Skeletal muscle cell (primary cell): Measurements from ENCODE around the gene FIS1.

Experiments
- DNase-seq: peaks from one replicate; pipeline ENCODE4 v3.0.0-alpha.2; 2010; ENCODE audit warnings: low read depth
- H3K4me3 ChIP-seq: 2 replicates; pipeline ENCODE4 v1.5.1; 2011; ENCODE audit warnings: low read depth, mild to moderate bottlenecking, control low read depth, low read length, moderate library complexity

FIS1 gene

DNA sequence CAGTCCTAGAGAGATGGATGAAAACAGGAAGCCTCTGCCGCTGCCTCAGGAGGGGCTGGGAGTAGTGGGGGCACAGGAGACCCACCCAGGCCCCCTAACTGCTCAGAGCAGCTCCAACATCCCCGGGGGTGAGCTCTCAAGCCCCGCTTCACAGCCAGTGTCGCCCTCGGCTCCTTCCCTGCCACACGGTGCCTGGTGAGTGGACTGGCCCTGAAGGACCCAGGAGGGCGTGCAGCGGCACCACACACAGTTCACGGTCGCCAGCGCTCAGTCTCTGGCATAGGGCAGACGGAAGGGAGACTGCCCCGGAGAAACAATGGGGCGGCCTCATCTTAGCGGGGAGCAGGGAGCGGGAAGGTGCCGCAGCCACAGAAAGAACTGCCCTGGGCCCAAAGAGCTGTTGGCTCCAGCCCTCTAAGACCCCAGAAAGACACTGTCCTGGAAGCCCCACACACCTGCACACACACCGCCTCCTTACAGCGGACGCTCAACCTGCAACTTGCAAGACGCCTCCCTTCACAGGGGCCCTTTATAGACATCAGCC lies 8.5 kb downstream of the FIS1 start:
- H3K4me3 ChIP-seq, result no peak overlapping the region
- DNase-seq, result no peak

DNA sequence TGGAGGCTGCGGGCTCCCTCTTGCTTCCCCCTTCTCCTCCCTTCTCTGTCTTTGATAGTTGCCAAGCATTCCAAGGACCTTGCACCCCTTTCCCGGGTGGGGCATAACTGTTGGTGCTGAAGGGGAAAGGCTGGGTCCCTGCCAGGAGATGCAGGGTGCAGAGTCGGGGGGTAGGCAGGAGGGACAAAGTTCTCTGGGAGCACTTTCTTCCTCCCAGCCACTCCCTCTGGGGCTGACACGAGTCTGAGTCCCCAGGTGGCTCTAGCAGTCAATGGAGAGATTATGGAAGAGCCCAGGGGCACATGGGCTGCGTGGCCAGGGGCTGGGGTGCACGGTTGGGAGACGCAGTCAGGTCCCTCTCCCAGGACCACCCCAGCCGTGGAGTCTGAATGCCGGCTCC lies 9.4 kb downstream of the FIS1 start:
- no peak overlapping the region for H3K4me3 ChIP-seq
- DNase-seq, result no peak

DNA sequence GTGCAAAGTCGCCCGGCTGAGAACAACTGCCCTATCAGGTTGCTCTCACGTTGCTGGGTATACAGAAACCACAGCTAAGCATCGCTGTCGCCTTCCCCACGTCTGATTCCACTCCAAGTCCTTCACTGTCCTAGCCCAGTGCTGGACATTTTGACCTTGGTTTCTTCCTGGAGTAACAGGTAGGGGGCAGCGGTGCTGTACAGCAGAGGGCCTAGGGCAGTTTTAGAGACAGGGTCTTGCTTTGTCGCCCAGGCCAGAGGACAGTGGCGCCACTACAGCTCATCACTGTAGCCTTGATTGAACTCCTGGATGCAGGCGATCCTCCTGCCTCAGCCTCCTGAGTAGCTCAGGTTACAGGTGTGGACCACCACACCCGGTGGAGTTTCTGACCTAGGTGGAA lies 9.8 kb downstream of the FIS1 start:
- no peak for DNase-seq
- H3K4me3 ChIP-seq, result no peak overlapping the region

DNA sequence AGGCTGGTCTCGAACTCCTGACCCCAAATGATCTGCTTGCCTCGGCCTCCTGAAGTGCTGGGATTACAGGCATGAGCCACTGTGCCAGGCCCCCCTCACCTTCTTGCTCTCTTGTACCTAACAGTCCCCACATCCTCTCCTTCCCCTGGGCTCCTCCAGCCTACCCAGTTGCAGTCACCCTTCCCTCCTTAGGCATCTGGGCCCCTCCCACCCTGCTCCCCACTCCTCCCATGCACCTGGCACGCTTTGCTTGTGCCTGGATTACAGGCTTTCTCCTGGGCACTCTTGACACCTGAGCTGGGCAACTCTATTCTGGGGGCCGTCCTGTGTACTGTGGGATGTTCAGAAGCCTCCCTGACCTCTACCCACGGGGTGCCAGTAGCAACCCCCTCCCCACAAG lies 10.2 kb downstream of the FIS1 start:
- no peak overlapping the region for H3K4me3 ChIP-seq
- DNase-seq, result no peak

DNA sequence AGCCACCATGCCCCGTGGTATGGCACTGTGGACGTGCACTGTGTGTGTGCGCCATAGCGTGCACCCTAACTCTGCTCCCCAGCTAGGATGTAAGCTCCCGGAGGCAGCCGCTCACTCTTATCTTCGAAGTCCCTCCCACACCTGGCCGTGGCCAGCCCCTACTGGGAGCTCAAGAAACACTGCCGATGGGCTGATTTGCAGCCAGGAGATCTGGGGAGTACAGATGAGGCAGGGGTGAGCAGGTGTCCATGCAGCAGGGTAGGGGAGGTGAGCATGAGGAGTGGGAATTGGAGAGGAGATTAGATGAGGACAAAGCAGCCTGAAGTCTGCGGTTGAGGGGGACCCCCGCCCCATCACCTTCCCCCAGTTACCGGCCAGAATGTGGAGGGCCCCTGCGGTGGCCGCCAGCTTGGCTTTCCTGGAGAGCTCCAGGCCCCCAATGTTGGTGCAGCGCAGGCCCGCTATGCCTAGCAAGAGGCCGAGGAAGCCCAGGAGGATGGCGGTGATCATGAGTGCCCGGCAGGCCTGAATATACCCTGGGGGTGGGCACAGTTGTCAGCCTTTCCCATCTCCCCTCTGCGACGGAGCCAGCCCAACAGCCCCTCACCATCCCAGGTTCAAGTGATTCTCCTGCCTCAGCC lies 10.9 kb downstream of the FIS1 start:
- no peak overlapping the region for H3K4me3 ChIP-seq
- no peak for DNase-seq

DNA sequence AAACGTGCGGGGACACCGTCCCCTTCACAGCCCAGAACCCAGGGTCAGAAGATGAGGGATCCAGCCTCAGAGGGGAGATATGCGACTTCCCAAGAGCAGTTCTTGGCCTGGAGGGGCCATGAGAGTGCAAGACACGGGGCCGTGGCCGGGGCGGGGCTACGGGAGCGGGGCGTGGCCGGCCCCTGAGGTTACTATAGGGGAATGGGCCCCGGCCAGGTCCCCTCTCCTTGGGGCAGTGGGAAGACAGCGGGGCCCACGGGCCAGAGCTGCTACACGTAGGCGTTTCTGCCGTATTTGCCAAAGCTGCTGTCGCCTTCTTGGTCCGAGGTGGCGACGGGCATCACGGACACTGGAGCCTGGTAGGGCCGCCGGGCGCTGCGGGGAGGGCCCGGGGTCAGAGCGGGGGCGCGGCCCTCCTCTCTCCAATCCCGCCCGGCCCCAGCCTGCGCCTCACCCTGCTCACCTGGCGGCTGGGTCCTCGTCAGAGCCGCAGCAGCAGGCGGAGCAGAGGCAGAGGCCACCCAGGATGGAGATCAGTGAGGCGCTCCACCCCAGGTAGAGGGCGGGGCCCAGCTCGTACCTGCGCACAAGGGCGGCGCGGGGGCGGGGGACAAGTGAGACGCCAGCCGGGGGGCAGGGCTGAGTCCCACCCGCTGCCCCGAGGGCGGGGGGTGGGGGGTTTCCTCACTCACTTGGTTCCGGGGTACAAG lies 12.6 kb downstream of the FIS1 start:
- peak overlapping the region; percentile 9 for H3K4me3 ChIP-seq
- no peak for DNase-seq

DNA sequence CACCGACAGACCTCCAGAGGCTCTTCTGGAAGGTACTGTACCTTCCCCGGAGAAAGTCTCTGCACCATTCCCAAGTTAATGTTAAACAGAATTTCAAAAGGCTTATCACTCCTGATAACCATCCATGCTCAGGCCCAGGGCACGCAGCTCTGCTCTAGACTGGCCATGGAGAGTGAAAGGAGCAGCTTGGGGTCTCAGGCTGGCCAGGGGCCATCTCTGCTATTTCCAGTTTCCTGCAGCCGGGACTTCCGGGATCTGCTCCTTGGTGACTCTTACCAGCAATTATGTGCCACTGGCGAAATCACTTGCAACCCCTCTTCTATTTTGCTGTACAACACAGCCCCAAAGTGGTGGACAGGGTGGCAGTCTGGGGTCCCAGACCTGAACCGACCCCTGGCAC lies 13.2 kb downstream of the FIS1 start:
- H3K4me3 ChIP-seq, result no peak overlapping the region
- no peak for DNase-seq

DNA sequence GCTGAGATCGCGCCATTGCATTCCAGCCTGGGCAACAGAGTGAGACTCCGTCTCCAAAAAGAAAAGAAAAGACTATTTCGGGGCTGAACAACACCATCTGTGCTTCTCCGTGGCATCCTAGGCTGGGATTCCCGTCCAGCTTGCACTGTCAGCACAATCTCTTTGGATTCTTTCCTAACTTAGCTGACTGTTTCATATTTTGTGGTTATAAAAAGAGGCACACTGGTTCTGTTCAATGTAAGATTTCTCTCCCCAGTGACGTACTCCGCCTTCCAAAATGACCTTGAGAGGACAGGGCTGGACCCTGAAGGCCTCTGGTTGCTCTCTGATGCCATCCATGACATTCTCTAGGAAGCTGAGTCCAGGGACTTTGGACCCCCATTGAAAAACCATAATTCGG lies 18.2 kb downstream of the FIS1 start:
- H3K4me3 ChIP-seq, result no peak overlapping the region
- DNase-seq, result no peak

DNA sequence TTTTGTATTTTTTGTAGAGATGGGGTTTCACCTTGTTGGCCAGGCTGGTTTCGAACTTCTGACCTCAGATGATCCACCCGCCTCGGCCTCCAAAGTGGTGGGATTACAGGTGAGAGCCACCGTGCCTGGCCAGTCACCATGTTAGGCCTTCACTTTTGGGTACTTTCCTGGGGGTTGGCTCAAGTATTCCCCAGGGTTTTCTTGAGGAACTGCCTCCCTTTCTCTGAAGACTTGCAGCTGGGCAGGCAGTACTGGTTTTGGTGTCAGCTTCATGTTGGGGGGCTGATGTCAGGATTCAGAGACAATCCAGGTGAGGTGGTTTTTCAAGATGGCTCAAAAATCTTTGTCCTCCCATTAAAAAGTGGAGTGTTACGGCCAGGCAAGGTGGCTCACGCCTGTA lies 19.2 kb downstream of the FIS1 start:
- H3K4me3 ChIP-seq, result no peak overlapping the region
- no peak for DNase-seq

DNA sequence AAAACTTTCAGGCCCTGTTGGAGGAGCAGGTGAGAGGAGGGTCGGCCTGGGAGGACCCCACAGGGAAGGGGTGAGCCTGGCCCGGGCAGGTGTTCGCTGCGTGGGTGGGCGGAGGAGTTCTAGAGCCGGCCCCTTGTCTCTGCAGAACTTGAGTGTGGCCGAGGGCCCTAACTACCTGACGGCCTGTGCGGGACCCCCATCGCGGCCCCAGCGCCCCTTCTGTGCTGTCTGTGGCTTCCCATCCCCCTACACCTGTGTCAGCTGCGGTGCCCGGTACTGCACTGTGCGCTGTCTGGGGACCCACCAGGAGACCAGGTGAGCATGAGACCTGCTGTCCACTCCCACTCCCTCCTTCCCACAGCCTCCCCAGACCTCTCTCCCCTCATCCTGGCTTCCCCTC lies 21.4 kb downstream of the FIS1 start:
- no peak overlapping the region for H3K4me3 ChIP-seq
- no peak for DNase-seq

DNA sequence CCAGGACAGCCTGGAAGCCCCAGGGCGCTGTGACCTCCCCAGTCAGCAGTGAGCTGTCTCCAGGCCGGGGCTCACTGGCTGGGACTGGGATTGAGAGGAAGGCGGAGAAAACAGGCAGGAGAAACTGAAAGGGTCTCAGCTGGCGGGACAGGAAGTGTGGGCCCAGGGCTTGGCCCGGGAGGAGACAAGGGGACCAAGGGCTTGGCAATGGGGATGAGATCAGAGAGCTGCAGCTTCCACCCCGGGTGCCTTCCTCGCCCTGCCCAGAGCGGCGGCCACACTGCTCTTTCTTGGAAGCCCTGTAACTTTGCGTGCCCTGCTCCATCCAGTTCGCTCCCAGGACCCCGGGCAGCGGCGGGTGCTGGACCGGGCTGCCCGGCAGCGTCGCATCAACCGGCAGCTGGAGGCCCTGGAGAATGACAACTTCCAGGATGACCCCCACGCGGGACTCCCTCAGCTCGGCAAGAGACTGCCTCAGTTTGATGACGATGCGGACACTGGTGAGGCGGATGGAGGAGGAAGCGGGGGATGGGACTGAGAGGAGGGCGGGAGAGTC lies 22.5 kb downstream of the FIS1 start:
- no peak overlapping the region for H3K4me3 ChIP-seq
- no peak for DNase-seq

DNA sequence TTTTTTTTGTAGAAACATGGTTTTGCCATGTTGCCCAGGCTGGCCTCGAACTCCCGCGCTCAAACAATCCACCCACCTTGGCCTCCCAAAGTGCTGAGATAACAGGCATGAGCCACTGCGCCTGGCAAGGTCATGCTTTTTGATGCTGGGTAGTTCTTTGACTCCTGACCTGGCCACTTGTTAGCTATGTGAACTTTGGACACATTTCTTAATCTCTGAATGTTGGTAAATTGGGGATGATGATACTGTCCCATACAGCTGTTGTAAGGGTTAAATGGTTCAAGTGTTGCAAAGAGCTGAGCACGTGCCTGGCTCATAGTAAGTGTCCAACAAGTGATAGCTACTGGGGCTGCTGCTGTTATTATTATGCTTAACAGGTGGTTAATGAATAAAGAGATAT lies 24.6 kb downstream of the FIS1 start:
- DNase-seq, result no peak

DNA sequence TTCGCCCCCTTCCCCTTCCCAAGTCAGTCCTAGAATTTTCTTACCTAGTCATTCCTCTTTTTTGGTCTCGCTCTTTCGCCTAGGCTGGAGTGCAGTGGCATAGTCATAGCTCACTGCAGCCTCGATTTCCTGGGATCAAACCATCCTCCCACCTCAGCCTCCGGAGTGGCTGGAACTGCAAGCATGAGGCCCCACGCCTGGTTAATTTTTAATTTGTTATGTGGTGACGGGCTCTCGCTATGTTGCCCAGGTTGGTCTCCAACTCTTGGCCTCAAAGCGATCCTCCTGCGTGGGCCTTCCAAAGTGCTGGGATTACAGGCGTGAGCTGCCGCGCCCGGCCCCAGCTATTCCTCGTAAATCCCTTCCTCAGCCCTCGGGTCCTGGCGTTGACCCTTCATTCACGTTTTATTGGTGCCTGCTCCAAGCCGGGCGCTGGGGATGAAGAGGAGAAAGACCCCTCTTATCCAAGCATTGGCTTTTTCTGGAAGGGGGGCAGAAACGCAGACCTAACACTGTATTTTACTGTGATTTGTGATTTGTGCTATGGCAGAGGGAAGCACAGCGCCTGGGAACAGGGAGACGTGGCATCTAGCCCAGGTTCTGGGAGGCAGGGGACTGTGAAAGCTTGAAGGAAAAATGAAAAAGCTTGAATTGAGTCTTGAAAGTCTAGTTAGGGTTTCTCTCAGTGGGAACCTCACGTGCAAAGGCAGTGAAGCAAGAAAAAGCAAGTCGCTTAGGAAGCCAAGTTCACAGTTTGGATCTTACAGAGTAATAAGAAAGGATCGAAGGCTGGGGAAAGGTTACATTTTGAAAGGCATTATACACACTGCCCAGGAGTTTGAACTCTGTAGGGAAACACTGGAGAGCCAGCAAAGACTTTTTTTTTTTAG lies 26.4 kb downstream of the FIS1 start:
- H3K4me3 ChIP-seq, result peak overlapping the region; percentile 96
- no peak for DNase-seq

More for the DNA sequence above, 24.6 kb downstream of the FIS1 start:
- H3K4me3 ChIP-seq, result no peak overlapping the region

DNA sequence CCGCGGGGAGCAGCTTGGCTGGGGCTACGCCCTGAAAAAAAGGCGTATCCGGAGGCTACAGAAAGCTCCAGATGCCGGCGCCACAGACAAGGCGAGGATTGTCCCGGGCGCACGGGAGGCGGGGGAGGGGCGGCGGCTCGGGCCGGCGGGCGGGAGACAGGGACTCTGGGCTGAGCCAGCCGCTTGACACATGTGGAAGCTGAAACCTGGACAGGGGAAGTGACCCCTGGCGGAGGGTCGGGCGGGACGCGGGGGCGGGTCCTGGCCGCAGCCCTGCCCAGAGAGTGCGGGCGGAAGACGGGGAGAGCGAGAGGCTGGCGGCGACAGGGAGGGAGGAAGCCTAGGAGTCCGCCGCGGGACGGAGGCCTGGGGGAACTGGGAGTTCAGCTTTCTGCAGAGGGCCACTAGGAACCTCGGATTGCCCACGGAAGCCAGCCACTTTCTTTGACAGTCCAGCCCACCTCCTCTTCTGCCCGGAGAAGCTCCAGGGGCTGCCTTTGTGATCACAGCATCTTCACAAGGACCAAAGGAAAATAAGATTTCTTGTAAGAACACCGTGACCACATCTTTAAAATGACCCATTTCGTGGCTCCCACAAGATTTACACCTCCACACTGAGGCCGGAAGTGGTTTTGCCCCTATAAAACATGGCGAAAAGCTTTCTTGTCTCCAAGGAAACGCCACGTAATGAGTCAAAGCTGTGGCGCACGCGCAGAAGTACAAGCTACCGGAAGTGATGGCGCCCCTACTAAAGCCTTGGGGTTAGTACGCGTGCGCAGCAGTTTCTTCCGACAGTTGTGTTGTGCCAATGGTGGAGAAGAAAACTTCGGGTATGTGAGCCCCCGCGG lies 27.3 kb downstream of the FIS1 start, which contains the start of the genes PLOD3 and ZNHIT1:
Gene PLOD3, minus strand, starts transcription at position 194 of the 848 bp plus-strand sequence. CDS start 307 bp downstream, outside the sequence.
Gene ZNHIT1, plus strand, starts transcription at position 778 of the 848 bp plus-strand sequence. Its CDS starts 31 bp downstream, at position 809.
- peak; percentile 91 for DNase-seq
- H3K4me3 ChIP-seq, result peak within 1 kb of the TSS; percentile 96

DNA sequence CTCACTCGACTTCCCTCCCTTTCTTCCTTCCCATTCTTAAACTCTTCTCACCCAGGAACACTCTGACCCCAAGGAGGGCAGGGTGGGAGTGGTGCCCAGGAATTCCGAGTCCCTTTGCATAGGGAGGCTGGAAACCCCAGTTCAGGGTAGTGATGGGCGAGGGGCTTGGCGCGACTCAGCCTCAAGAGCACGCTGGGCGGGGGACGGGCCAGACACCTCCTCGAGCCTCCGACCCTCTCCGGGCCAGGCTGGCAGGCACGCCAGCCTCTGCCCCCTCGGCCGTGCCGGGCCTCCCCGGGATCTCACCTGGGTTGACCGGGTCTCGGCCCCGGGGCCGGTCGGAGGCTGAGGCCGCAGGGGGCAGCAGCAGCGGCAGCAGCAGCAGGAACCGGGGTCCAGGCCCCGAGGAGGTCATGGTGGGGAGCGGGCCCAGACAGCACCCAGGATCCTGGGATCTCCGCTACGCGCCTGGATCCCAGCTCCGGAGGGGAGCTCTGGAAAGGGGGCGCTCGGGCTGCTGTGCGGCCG lies 28.0 kb downstream of the FIS1 start:
- H3K4me3 ChIP-seq, result peak overlapping the region; percentile 96
- no peak for DNase-seq

DNA sequence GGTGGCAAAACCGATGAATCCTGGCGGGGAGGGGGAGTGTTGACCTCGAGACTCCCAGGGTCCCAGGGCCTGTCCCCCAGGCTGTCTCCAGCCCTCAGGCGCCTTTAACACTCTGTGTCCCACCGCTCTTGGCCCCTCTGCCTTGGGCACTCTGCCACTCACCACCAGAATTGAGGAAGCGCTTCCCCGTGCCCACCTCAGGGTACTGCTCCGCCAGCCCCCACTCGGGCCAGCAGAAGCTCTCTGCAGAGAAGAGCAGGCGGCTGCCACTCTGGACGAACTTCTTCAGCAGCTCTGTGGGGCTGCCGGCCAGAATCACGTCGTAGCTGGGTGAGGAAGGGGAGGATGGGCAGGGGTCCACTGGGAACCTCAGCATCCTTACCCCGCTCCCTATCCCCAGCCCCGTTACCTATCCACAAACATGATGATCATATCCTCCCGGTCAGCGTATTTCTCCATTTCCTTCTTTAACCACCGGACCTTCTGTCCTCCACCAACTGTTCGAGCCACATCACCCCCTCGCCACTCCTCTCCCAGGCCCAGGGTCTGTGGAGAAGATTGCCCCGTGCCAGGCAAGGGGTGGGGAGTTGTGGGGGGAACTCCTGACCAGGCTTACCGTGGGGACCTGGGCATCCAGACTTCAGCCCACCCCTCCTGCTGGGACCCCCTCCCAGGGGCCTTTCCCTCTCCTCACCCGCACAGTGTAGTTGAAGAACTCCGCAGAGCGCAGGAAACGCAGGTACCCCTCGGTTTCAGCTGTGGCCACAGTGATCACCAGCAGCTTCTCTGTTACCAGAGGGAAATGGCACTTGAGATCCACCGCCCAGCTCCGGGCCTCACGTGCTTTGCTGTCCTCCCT lies 28.7 kb downstream of the FIS1 start:
- peak overlapping the region; percentile 96 for H3K4me3 ChIP-seq
- DNase-seq, result no peak

DNA sequence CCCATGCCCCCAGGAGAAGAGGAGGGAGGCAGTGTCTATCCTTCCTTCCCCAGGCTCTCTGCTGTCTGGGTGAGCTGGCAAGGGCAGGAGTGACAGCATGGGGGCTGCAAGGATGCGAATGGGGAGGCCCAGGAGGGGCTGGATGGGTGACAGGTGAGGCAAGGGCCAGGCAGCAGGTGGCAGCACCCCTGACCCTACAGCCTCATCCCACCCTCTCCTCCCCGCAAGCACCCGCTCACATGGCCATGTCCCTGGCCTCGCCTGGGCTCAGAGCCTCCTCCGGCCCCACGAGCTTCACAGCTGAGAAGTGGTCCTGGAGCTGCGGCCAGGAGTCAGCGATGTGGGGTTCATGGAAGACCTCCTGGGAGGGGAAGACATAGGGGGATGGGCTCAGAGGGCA lies 32.9 kb downstream of the FIS1 start:
- no peak overlapping the region for H3K4me3 ChIP-seq
- no peak for DNase-seq

DNA sequence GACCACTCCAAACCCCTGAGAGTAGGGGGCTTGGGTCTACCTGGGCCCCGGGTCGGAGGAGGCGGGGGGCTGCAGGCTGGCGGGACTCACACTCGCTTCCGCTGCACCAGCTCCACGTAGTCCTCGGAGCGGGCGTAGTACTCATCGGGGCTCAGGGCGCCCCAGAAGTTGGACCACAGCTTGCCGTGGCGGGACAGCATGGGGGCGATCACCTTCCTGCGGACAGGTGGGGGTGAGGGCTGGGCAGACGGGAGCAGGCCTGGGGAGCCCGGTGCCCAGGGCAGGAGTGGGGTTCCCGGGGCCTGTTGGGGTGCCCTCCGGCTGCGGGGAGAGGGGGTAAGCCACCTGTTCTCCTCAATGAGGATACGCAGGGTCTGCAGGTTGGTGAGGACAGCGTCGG lies 33.4 kb downstream of the FIS1 start:
- no peak overlapping the region for H3K4me3 ChIP-seq
- DNase-seq, result no peak
